HG03108 (cell line): ENCODE measurements around the gene PNCK.

Source experiments
- ATAC-seq: cut with Tn5 transposase; IDR thresholded peaks from one replicate; pipeline ENCODE4 v1.9.1; 2021; ENCODE audit warnings: moderate library complexity; ENCODE audit not compliant: unreplicated experiment

Gene PNCK

GRCh38 chrX:153631907-153632594 lies 41.6 kb downstream of the PNCK start:
- ATAC-seq, result no peak

GRCh38 chrX:153631346-153631745 lies 42.3 kb downstream of the PNCK start:
- ATAC-seq, result no peak

- no peak for ATAC-seq
Measured at GRCh38 chrX:153628665-153629064, 44.9 kb downstream of the PNCK start.

- ATAC-seq, result no peak
Measured at GRCh38 chrX:153628129-153628528, 45.5 kb downstream of the PNCK start.

- ATAC-seq, result no peak
Measured at GRCh38 chrX:153627675-153628111, 45.9 kb downstream of the PNCK start.

GRCh38 chrX:153626863-153627674 lies 46.5 kb downstream of the PNCK start:
- ATAC-seq, result no peak

GRCh38 chrX:153626025-153626633 lies 47.5 kb downstream of the PNCK start:
- no peak for ATAC-seq

- ATAC-seq, result no peak
Measured at GRCh38 chrX:153625271-153626024, 48.2 kb downstream of the PNCK start.

- no peak for ATAC-seq
Measured at GRCh38 chrX:153624196-153625091, 49.2 kb downstream of the PNCK start.

- no peak for ATAC-seq
Measured at GRCh38 chrX:153623310-153624029, 50.1 kb downstream of the PNCK start.

- ATAC-seq, result no peak
Measured at GRCh38 chrX:153622661-153623309, 50.8 kb downstream of the PNCK start.

- no peak for ATAC-seq
Measured at GRCh38 chrX:153621949-153622598, 51.5 kb downstream of the PNCK start.

- no peak for ATAC-seq
Measured at GRCh38 chrX:153620576-153620975, 53.0 kb downstream of the PNCK start.
